ENCODE data around the gene PAGR1.

Gene PAGR1

DNA sequence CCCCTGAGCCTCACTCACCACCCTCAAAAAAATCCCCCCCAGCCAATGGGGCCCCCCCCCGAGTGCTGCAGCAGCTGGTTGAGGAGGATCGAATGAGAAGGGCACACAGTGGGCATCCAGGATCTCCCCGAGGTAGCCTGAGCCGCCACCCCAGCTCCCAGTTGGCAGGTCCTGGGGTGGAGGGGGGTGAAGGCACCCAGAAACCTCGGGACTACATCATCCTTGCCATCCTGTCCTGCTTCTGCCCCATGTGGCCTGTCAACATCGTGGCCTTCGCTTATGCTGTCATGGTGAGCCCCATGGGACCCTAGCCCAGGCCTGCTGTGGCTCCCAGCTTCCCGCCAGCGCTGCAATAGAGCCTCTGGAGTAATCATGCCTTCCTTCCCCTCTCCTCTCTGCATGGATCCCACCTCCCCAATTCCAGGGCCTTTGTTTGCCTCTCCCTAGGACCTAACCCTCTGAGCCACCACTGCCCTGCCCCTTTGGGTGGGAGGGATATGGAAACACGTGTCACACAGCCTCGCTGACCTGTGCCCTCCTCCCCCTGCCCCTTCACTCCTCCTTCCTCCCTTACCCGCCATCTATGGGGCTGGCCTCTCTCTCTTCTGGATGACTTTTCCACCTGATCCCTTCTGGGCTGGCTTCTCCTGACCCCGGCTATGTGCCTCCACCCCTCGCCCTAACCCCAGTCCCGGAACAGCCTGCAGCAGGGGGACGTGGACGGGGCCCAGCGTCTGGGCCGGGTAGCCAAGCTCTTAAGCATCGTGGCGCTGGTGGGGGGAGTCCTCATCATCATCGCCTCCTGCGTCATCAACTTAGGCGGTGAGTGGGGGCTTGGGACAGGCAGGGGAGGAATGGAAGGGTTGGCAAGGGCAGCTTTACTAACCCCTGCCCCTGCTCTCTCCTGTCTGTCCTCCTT, 2.0 kb upstream of the PAGR1 start:
- H3K36me3 ChIP-seq (ENCODE audit: control insufficient read depth in 2 of 2, insufficient read depth in 1 of 2, low read length in 2 of 2) = peaks cover 16 to 31% of the 10 kb centered on the region in 2 experiments
- no peak overlapping the region for H3K27ac ChIP-seq (ENCODE audit: extremely low read depth, low read depth, low read length)
- no peaks in the 10 kb centered on the region for H3K9me3 ChIP-seq (ENCODE audit: control insufficient read depth, insufficient read depth, low read depth, low read length)
- H3K4me3 ChIP-seq (ENCODE audit: low read depth, low read length) = no peak overlapping the region
- ChIA-PET POLR2A (interaction anchor here (0.7 kb wide), 1 partner anchor 112 kb away, joined by 6 read pairs; the partner anchor contains the start of gene KCTD13), CTCF (interaction anchor here (0.6 to 1.3 kb wide), 3 partner anchors 12 to 1172 kb away, joined by 3 to 5 read pairs (median 4); no protein-coding TSS in a partner anchor)
- H3K4me1 ChIP-seq (ENCODE audit: control insufficient read depth, insufficient read depth, low read length) = peaks cover 11% of the 10 kb centered on the region
- TF ChIP-seq, protein P1, sequence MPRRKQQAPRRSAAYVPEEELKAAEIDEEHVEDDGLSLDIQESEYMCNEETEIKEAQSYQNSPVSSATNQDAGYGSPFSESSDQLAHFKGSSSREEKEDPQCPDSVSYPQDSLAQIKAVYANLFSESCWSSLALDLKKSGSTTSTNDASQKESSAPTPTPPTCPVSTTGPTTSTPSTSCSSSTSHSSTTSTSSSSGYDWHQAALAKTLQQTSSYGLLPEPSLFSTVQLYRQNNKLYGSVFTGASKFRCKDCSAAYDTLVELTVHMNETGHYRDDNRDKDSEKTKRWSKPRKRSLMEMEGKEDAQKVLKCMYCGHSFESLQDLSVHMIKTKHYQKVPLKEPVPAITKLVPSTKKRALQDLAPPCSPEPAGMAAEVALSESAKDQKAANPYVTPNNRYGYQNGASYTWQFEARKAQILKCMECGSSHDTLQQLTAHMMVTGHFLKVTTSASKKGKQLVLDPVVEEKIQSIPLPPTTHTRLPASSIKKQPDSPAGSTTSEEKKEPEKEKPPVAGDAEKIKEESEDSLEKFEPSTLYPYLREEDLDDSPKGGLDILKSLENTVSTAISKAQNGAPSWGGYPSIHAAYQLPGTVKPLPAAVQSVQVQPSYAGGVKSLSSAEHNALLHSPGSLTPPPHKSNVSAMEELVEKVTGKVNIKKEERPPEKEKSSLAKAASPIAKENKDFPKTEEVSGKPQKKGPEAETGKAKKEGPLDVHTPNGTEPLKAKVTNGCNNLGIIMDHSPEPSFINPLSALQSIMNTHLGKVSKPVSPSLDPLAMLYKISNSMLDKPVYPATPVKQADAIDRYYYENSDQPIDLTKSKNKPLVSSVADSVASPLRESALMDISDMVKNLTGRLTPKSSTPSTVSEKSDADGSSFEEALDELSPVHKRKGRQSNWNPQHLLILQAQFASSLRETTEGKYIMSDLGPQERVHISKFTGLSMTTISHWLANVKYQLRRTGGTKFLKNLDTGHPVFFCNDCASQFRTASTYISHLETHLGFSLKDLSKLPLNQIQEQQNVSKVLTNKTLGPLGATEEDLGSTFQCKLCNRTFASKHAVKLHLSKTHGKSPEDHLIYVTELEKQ (tag by site-specific recombination; IDR thresholded peaks at IDR 0.05; ENCODE audit: borderline replicate concordance) = no peak
- no peak for TF ChIP-seq ZNF416 (tag by site-specific recombination; IDR thresholded peaks at IDR 0.05)
- TF ChIP-seq ZNF19 (tag by site-specific recombination; IDR thresholded peaks at IDR 0.05; ENCODE audit: low read depth) = no peak
- no peak for TF ChIP-seq ZNF433 (tag by site-specific recombination; IDR thresholded peaks at IDR 0.05; ENCODE audit: low read depth)
- TF ChIP-seq, protein P2, sequence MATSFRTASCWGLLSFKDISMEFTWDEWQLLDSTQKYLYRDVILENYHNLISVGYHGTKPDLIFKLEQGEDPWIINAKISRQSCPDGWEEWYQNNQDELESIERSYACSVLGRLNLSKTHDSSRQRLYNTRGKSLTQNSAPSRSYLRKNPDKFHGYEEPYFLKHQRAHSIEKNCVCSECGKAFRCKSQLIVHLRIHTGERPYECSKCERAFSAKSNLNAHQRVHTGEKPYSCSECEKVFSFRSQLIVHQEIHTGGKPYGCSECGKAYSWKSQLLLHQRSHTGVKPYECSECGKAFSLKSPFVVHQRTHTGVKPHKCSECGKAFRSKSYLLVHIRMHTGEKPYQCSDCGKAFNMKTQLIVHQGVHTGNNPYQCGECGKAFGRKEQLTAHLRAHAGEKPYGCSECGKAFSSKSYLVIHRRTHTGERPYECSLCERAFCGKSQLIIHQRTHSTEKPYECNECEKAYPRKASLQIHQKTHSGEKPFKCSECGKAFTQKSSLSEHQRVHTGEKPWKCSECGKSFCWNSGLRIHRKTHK (tag by site-specific recombination; IDR thresholded peaks at IDR 0.05) = no peak
- TF ChIP-seq KLF10 (tag by site-specific recombination; IDR thresholded peaks at IDR 0.05) = no peak
- TF ChIP-seq, protein P3, sequence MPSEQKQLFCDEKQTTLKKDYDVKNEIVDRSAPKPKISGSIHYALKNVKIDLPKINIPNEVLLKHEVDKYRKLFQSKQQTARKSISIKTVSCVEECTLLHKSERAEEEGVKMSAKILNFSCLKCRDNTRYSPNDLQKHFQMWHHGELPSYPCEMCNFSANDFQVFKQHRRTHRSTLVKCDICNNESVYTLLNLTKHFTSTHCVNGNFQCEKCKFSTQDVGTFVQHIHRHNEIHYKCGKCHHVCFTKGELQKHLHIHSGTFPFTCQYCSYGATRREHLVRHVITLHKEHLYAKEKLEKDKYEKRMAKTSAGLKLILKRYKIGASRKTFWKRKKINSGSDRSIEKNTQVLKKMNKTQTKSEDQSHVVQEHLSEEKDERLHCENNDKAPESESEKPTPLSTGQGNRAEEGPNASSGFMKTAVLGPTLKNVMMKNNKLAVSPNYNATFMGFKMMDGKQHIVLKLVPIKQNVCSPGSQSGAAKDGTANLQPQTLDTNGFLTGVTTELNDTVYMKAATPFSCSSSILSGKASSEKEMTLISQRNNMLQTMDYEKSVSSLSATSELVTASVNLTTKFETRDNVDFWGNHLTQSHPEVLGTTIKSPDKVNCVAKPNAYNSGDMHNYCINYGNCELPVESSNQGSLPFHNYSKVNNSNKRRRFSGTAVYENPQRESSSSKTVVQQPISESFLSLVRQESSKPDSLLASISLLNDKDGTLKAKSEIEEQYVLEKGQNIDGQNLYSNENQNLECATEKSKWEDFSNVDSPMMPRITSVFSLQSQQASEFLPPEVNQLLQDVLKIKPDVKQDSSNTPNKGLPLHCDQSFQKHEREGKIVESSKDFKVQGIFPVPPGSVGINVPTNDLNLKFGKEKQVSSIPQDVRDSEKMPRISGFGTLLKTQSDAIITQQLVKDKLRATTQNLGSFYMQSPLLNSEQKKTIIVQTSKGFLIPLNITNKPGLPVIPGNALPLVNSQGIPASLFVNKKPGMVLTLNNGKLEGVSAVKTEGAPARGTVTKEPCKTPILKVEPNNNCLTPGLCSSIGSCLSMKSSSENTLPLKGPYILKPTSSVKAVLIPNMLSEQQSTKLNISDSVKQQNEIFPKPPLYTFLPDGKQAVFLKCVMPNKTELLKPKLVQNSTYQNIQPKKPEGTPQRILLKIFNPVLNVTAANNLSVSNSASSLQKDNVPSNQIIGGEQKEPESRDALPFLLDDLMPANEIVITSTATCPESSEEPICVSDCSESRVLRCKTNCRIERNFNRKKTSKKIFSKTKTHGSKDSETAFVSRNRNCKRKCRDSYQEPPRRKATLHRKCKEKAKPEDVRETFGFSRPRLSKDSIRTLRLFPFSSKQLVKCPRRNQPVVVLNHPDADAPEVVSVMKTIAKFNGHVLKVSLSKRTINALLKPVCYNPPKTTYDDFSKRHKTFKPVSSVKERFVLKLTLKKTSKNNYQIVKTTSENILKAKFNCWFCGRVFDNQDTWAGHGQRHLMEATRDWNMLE (tag by site-specific recombination; conservative IDR thresholded peaks at IDR 0.05; ENCODE audit: low read depth) = no peak
- TF ChIP-seq ZNF324 (tag by site-specific recombination; IDR thresholded peaks at IDR 0.05) = no peak
- no peak for TF ChIP-seq ZNF747 (tag by site-specific recombination; IDR thresholded peaks at IDR 0.05)
- TF ChIP-seq ZNF2 (tag by site-specific recombination; IDR thresholded peaks at IDR 0.05) = no peak
- TF ChIP-seq ZFHX2 (tag by site-specific recombination; conservative IDR thresholded peaks at IDR 0.05) = no peak
- no peak for TF ChIP-seq ZNF350 (tag by site-specific recombination; IDR thresholded peaks at IDR 0.05)
- TF ChIP-seq, protein P4, sequence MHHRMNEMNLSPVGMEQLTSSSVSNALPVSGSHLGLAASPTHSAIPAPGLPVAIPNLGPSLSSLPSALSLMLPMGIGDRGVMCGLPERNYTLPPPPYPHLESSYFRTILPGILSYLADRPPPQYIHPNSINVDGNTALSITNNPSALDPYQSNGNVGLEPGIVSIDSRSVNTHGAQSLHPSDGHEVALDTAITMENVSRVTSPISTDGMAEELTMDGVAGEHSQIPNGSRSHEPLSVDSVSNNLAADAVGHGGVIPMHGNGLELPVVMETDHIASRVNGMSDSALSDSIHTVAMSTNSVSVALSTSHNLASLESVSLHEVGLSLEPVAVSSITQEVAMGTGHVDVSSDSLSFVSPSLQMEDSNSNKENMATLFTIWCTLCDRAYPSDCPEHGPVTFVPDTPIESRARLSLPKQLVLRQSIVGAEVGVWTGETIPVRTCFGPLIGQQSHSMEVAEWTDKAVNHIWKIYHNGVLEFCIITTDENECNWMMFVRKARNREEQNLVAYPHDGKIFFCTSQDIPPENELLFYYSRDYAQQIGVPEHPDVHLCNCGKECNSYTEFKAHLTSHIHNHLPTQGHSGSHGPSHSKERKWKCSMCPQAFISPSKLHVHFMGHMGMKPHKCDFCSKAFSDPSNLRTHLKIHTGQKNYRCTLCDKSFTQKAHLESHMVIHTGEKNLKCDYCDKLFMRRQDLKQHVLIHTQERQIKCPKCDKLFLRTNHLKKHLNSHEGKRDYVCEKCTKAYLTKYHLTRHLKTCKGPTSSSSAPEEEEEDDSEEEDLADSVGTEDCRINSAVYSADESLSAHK (tag by site-specific recombination; IDR thresholded peaks at IDR 0.05) = no peak
- no peak for TF ChIP-seq ZNF423 (tag by site-specific recombination; IDR thresholded peaks at IDR 0.05)
